Colonic mucosa (tissue), 4 donors: Measurements from ENCODE around the gene STRA8. TPM values are rescaled to one million over a fixed set of nuclear protein-coding genes. Genes with fewer than 3 reads are reported as not detected.

Source experiments
- DNase-seq: peaks from one replicate; pipeline ENCODE4 v3.0.0-alpha.2; 2020
- H3K27ac ChIP-seq: fragments of 200-600 bp; one replicate; pipeline ENCODE4 v1.8.0; 2021
- H3K27me3 ChIP-seq: fragments of 200-600 bp; one replicate; pipeline ENCODE4 v1.8.0; 2021
- H3K36me3 ChIP-seq: fragments of 200-600 bp; one replicate; pipeline ENCODE4 v1.8.0; 2021
- H3K4me1 ChIP-seq: fragments of 200-600 bp; one replicate; pipeline ENCODE4 v1.8.0; 2021; ENCODE audit warnings: mild to moderate bottlenecking
- H3K4me3 ChIP-seq: fragments of 200-600 bp; one replicate; pipeline ENCODE4 v1.8.0; 2021
- H3K9ac ChIP-seq, 2 donors: one replicate each; pipeline ENCODE4 v1.7.0; 2013; ENCODE audit warnings: control low read depth in 2 of 2, low read depth in 2 of 2, low read length in 2 of 2
- H3K9me3 ChIP-seq: fragments of 200-600 bp; one replicate; pipeline ENCODE4 v1.8.0; 2021
- CTCF ChIP-seq: fragments of 200-600 bp; IDR thresholded peaks from one replicate; pipeline ENCODE4 v1.8.0; 2022; ENCODE audit warnings: antibody characterized with exemption, mild to moderate bottlenecking
- intact Hi-C: fragments of 100-400 bp; cut with DNase I; formaldehyde crosslinking; loops from one replicate; pipeline ENCODE4 v1.14.1; 2022
- total RNA-seq, 2 donors: library from RNA; stranded (reverse); fragmentation: NEBNext Ultra II Directional in 1 of 2; extraction: Animal tissue kit (Norgen Biotek cat#: 25700) in 1 of 2; gene quantifications; one replicate each; pipeline ENCODE4 v1.2.1, GENCODE V29; 2021
- donor health status: healthy.
- donor health status: DM: no; HTN: no; CAD: no.
- donor health status: DM: no; HTN: no; CAD: no.

STRA8 gene
- total RNA-seq, 2 donors from 2014 or later: not detected

GRCh38 chr7:135197906-135198655, 35.6 kb upstream of the STRA8 start:
- Histone ChIP-seq H3K27ac (no peak overlapping the region), H3K4me3 (no peak overlapping the region), H3K36me3 (no peaks in the 10 kb centered on the region), H3K9me3 (no peaks in the 10 kb centered on the region), H3K4me1 (no peaks in the 10 kb centered on the region), H3K27me3 (no peaks in the 10 kb centered on the region), H3K9ac (no peak overlapping the region)
- no peak for TF ChIP-seq CTCF
- intact Hi-C loops: no loop called here
- no peak for DNase-seq

- TF ChIP-seq CTCF: no peak
- no peaks in the 10 kb centered on the region for H3K27me3 ChIP-seq
- H3K4me1 ChIP-seq: no peaks in the 10 kb centered on the region
- no peaks in the 10 kb centered on the region for H3K9me3 ChIP-seq
- H3K27ac ChIP-seq: no peak overlapping the region
- H3K9ac ChIP-seq: no peak overlapping the region
- intact Hi-C loops: no loop called here
- no peaks in the 10 kb centered on the region for H3K36me3 ChIP-seq
- H3K4me3 ChIP-seq: no peak overlapping the region
- DNase-seq: no peak
Measured at GRCh38 chr7:135199439-135199838, 34.2 kb upstream of the STRA8 start.

GRCh38 chr7:135200821-135201331, 32.8 kb upstream of the STRA8 start:
- intact Hi-C loops: no loop called here
- Histone ChIP-seq H3K9ac (no peak overlapping the region), H3K36me3 (no peaks in the 10 kb centered on the region), H3K27me3 (no peaks in the 10 kb centered on the region), H3K9me3 (no peaks in the 10 kb centered on the region), H3K4me3 (no peak overlapping the region), H3K27ac (no peak overlapping the region), H3K4me1 (no peaks in the 10 kb centered on the region)
- DNase-seq: no peak
- no peak for TF ChIP-seq CTCF

GRCh38 chr7:135201350-135201749, 32.3 kb upstream of the STRA8 start:
- intact Hi-C loops: no loop called here
- Histone ChIP-seq H3K9me3 (no peaks in the 10 kb centered on the region), H3K9ac (no peak overlapping the region), H3K27ac (no peak overlapping the region), H3K4me3 (no peak overlapping the region), H3K36me3 (no peaks in the 10 kb centered on the region), H3K27me3 (no peaks in the 10 kb centered on the region), H3K4me1 (no peaks in the 10 kb centered on the region)
- no peak for TF ChIP-seq CTCF
- no peak for DNase-seq

- Histone ChIP-seq H3K27me3 (no peaks in the 10 kb centered on the region), H3K27ac (no peak overlapping the region), H3K9me3 (no peaks in the 10 kb centered on the region), H3K4me3 (no peak overlapping the region), H3K9ac (no peak overlapping the region), H3K36me3 (no peaks in the 10 kb centered on the region), H3K4me1 (no peaks in the 10 kb centered on the region)
- intact Hi-C loops: no loop called here
- TF ChIP-seq CTCF: no peak
- no peak for DNase-seq
Measured at GRCh38 chr7:135204341-135204749, 29.3 kb upstream of the STRA8 start.
